Measurements from ENCODE around the gene PAPOLA.

- TF ChIP-seq POLR2A (IDR thresholded peaks at IDR 0.05): no peak
- no peak for TF ChIP-seq CTCF (IDR thresholded peaks at IDR 0.05)
Measured at GRCh38 chr14:96461950-96462798, 40.0 kb upstream of the PAPOLA start.
